C1 segment of cervical spinal cord (tissue), 14 donors: ENCODE measurements around the gene RDH5.

ENCODE experiments used
- DNase-seq, 14 donors: peaks; one replicate each; lab custom pipeline; 2025; lab: John Stamatoyannopoulos, UW

The RDH5 gene

GRCh38 chr12:55727643-55728185 lies 7.5 kb downstream of the RDH5 start:
- peak in 9 of 14 donors; percentile 28 to 76 (median 56) for DNase-seq

- peak in 12 of 14 donors; percentile 28 to 80 (median 62) for DNase-seq
Measured at GRCh38 chr12:55728186-55728938, 8.2 kb downstream of the RDH5 start.

GRCh38 chr12:55728939-55729818 lies 9.0 kb downstream of the RDH5 start, which contains the start of gene CD63:
TSS of gene CD63 (minus strand) at chr12:55729009. CDS start at chr12:55728341, 668 bp downstream.
- DNase-seq, result peak; percentile 54 to 96 (median 86)

GRCh38 chr12:55729819-55730818 lies 9.9 kb downstream of the RDH5 start:
- DNase-seq, result peak in 12 of 14 donors; percentile 40 to 82 (median 68)

- DNase-seq, result no peak
Measured at GRCh38 chr12:55732288-55732687, 12.1 kb downstream of the RDH5 start.

- DNase-seq, result no peak
Measured at GRCh38 chr12:55733021-55733555, 12.9 kb downstream of the RDH5 start.

GRCh38 chr12:55733858-55734257 lies 13.7 kb downstream of the RDH5 start:
- DNase-seq, result no peak

- DNase-seq, result no peak
Measured at GRCh38 chr12:55734595-55734994, 14.4 kb downstream of the RDH5 start.

GRCh38 chr12:55736076-55736475 lies 15.9 kb downstream of the RDH5 start:
- no peak for DNase-seq

- DNase-seq, result peak in 11 of 14 donors; percentile 9 to 59 (median 35)
Measured at GRCh38 chr12:55736780-55737580, 16.8 kb downstream of the RDH5 start.

- peak in 3 of 14 donors; percentile 34 to 57 (median 43) for DNase-seq
Measured at GRCh38 chr12:55737581-55738122, 17.5 kb downstream of the RDH5 start.

GRCh38 chr12:55738123-55739024 lies 18.2 kb downstream of the RDH5 start:
- peak in 12 of 14 donors; percentile 52 to 88 (median 73) for DNase-seq

- no peak for DNase-seq
Measured at GRCh38 chr12:55739025-55739378, 18.8 kb downstream of the RDH5 start.

GRCh38 chr12:55741931-55742680 lies 21.9 kb downstream of the RDH5 start:
- no peak for DNase-seq

GRCh38 chr12:55742719-55743405 lies 22.7 kb downstream of the RDH5 start, which contains the start of gene GDF11:
TSS of gene GDF11 (plus strand) at chr12:55743122. CDS start at chr12:55743317, 195 bp downstream.
- peak in 12 of 14 donors; percentile 48 to 84 (median 73) for DNase-seq

GRCh38 chr12:55743406-55744339 lies 23.5 kb downstream of the RDH5 start:
- DNase-seq, result peak in 3 of 14 donors; percentile 29 to 43 (median 35)
